ENCODE measurements around the gene SLIT3. TPM values are rescaled to one million over a fixed set of nuclear protein-coding genes. Genes with fewer than 3 reads are reported as not detected.
"Not testable (repeated sequence)": the region's sequence is repeated elsewhere in the genome, so short reads cannot be mapped to it uniquely, and the experiment has no call there.

Gene SLIT3
- total RNA-seq, 2 experiments from 2014 or later: 1.8 to 2.1 TPM

DNA sequence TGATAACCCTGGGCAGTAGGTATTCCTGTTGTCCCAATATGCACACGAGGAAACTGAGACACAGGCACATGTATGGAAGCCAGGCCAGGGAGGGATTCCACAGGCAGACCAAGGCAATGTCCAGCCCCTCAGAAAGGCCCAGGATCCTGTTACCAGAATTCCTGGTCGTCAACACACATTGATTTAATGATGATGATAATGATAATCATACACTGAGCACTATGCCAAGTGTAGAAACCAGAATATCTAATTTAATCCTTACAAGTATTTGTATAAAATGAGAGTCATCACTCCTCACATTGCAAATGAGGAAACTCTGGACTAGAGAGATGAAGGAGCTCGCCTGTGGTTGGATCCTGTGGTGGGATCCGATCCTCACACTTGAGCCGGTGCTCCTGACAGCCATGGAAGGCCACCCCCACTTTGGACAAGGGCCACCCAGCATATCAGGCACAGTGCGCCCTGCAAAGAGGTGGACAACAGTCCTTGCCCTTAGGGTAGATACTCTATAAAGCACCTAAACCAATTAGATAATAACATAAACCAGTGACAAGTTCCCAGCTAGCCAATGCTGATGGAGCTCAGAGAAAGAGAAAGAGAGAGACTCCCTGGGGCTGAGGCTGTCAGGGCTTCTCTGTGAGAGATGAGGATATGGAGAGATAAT is 185.3 kb downstream of the SLIT3 start:
- Mint-ChIP-seq H3K27ac (no peak overlapping the region), H3K27me3 (no peaks in the 10 kb centered on the region), H3K36me3 (no peaks in the 10 kb centered on the region), H3K9me3 (no peaks in the 10 kb centered on the region), H3K4me1 (ENCODE audit: low read depth) (no peaks in the 10 kb centered on the region), H3K4me3 (no peak overlapping the region)
- intact Hi-C loops (cut with micrococcal nuclease): no loop called here
- CTCF ChIA-PET: no interaction called here
- POLR2A ChIA-PET: no interaction called here
- DNase-seq: no peak

DNA sequence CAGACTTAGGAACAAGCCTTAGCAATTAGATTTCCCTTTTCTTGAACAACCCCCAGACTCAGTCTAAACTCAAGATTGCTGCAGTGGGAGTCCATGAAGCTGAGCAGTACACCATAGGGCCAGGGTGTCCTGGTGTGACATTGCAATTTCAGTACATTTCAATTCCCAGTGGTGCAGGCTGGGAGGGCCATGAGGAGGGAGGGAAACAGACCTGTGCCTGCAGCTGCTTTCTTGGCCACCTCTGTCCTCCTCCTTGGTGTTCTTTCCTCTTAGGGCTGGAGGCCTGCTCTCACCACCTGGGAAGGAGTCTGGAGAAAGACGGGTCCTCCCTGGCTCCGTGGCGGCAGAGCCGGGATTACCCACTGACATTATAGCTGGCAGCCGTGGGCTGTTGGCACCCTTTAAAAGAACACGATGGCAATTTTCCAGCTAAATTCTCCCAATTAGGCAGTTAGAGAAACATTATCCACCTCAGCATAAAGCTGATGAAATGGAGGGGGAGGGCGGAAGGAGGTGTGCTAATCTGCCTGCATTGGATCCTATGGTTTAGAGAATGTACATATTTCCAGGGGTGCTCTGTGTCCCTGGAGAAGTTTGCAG is 186.4 kb downstream of the SLIT3 start:
- Mint-ChIP-seq H3K27ac (no peak overlapping the region), H3K36me3 (no peaks in the 10 kb centered on the region), H3K4me3 (no peak overlapping the region), H3K27me3 (no peaks in the 10 kb centered on the region), H3K9me3 (no peaks in the 10 kb centered on the region), H3K4me1 (ENCODE audit: low read depth) (no peaks in the 10 kb centered on the region)
- intact Hi-C loops (cut with micrococcal nuclease): no loop called here
- POLR2A ChIA-PET: no interaction called here
- CTCF ChIA-PET: no interaction called here
- no peak for DNase-seq

DNA sequence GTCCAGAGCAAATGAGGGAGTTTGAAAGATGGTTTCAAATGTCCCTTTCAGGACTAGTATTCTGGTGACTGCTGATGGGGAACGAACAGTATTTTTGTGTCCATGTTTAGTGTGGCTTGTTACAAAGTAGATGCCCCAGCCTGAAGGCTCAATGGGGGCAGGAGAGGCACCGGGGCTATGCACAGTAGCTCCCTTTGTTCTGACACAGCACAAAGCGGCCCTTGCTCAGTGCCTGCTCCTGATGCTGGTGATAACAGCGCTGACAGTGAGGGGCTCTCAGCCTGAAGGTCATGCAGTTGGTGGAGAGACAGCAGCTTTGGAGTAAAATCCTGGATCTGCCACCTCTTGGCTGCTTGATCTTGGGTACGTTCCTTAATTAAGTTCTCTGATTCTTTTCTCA is 188.9 kb downstream of the SLIT3 start:
- no peak for DNase-seq
- ChIA-PET CTCF (no interaction called here), POLR2A (no interaction called here)
- no peak overlapping the region for H3K27ac Mint-ChIP-seq
- no peaks in the 10 kb centered on the region for H3K4me1 Mint-ChIP-seq (ENCODE audit: low read depth)
- H3K4me3 Mint-ChIP-seq: no peak overlapping the region
- intact Hi-C loops (cut with micrococcal nuclease): no loop called here
- no peaks in the 10 kb centered on the region for H3K9me3 Mint-ChIP-seq
- no peaks in the 10 kb centered on the region for H3K36me3 Mint-ChIP-seq
- H3K27me3 Mint-ChIP-seq: no peaks in the 10 kb centered on the region

DNA sequence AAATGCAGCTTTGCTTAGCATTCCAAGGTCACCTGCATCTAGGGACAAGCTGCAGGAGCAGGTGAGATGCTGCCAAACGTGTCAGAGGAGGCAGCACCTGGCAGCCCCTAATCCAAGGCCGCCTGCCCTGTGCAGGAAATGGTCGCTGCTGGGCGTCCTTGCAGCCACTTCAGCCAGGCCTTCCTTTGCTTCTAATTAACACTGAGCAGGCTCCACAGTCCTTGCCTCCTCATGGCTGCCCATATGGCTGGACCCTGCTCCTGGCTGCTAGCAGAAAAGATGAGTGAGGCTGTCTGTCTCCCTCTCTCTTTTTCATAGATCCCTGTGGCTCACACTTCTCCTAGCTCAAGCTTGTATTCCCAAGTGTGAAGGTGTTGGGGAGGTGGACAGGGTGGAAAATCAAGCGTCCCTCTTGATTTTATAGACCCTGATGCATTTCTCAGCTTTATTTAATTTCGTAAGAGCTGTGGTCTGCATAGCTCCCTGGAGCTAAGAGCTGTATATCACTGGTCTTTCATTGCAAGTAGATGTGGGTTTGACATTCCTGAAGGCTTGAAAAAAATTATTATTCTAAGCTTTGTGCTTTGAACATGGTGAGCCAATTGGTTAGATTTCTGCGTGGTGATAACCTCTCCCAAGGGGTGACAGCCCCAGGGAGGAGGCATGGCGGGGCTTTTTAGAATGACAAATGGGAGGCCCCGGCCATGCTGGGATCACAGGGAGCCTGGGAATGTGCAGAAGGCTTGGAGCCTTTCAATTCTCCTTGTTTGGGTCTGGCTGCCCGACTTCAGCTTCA is 193.8 kb downstream of the SLIT3 start:
- Mint-ChIP-seq H3K27me3 (peaks cover 3% of the 10 kb centered on the region), H3K4me3 (no peak overlapping the region), H3K4me1 (ENCODE audit: low read depth) (no peaks in the 10 kb centered on the region), H3K9me3 (no peaks in the 10 kb centered on the region), H3K27ac (no peak overlapping the region), H3K36me3 (no peaks in the 10 kb centered on the region)
- CTCF ChIA-PET: no interaction called here
- intact Hi-C loops (cut with micrococcal nuclease): no loop called here
- POLR2A ChIA-PET: no interaction called here
- no peak for DNase-seq

DNA sequence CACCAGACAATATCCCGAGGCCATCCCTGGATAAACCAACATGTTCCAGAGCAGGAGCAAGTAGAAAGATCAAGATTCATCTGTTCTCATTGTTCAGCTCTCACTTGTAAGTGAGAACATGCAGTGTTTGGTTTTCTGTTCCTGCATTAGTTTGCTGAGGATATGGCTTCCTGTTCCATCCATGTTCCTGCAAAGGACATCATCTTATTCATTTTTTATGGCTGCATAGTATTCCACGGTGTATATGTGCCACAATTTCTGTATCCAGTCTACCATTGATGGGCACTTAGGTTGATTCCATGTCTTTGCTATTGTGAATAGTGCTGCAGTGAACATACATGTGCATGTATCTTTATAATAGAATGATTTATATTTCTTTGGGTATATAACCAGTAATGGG is 195.4 kb downstream of the SLIT3 start:
- H3K9me3 Mint-ChIP-seq; H3K27me3 Mint-ChIP-seq; H3K4me3 Mint-ChIP-seq; intact Hi-C loops (cut with micrococcal nuclease); CTCF ChIA-PET; H3K36me3 Mint-ChIP-seq; POLR2A ChIA-PET; DNase-seq; H3K4me1 Mint-ChIP-seq (ENCODE audit: low read depth); H3K27ac Mint-ChIP-seq: not testable (repeated sequence)

DNA sequence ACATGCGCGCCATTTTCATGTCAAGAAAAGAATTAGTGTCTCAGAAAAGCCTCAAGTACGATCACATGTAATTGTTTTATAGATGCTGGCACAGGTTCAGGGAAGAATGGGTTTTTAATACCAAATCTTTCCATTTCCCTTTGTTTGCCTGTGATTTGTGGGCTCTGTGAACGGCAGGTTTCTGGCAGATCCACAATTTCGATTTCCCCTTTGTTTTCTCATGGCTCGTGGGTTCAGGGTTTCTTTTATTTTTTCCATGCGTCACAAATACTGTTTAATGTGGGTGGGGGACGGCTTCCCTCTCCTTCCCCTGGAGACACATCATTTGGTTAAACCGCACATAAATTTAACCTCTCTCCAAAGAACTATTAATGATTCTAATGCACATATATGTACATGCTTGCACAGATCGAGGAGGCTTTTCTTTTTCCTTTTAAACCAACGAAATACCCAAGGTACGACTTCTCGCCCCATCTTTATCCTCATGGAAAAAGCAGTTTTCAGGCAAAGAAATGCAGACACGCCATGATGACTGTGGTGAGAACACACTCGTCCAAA is 195.9 kb downstream of the SLIT3 start:
- no peak overlapping the region for H3K27ac Mint-ChIP-seq
- no peak for DNase-seq
- ChIA-PET POLR2A (no interaction called here), CTCF (no interaction called here)
- no peaks in the 10 kb centered on the region for H3K9me3 Mint-ChIP-seq
- H3K27me3 Mint-ChIP-seq: peaks cover 3% of the 10 kb centered on the region
- intact Hi-C loops (cut with micrococcal nuclease): no loop called here
- no peaks in the 10 kb centered on the region for H3K36me3 Mint-ChIP-seq
- no peaks in the 10 kb centered on the region for H3K4me1 Mint-ChIP-seq (ENCODE audit: low read depth)
- H3K4me3 Mint-ChIP-seq: no peak overlapping the region

DNA sequence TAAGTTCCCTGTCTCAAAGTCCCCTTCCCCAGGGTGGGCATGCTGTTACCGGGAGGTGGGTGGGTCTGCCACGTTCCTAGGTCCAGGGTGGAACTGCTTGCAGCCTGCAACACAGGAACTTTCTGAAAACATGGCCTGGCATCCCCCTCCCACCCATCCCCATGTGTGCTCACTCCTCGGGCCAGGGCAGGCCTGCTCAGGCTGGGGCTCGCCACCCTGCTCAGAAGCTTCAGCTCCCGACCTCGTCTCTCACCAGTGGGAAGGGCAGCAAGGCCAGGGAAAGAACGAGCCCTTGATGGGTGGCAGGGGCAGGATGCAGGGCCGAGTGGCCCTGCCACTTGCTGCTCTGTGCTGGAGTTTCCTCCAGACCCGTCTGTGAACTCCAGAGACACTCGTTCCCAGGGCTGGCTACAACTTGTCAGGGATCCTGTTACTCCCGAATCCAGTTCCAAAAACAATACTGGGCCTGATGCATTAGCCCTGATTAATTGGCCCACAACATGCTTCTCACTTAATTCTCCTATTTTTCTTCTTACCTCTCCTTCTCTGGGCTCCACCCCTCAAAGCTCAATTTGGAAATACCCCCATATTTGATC is 197.3 kb downstream of the SLIT3 start:
- Mint-ChIP-seq H3K4me1 (ENCODE audit: low read depth) (no peaks in the 10 kb centered on the region), H3K27me3 (peaks cover 3% of the 10 kb centered on the region), H3K27ac (no peak overlapping the region), H3K4me3 (no peak overlapping the region), H3K9me3 (no peaks in the 10 kb centered on the region), H3K36me3 (no peaks in the 10 kb centered on the region)
- intact Hi-C loops (cut with micrococcal nuclease): no loop called here
- no peak for DNase-seq
- ChIA-PET POLR2A (no interaction called here), CTCF (no interaction called here)

DNA sequence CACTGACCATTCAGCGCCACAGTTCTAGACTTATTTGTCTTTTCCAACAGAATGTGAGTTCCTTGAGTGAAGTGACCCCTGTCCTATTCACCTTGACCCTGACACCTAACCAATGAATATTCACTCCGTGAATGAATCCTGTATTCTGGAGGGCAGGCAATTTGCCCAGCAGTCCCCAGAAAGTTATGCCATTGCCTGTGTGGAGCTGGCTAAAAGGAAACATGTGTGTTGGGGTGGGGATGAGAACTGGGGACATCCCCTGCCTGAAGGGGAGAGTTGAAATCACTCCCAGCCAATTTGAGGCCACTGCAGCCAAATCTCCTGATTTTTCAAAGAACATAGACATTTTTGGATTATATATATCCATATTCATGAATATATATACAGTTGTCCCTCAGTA is 199.0 kb downstream of the SLIT3 start:
- DNase-seq: no peak
- ChIA-PET POLR2A (no interaction called here), CTCF (no interaction called here)
- Mint-ChIP-seq H3K27me3 (peaks cover 3% of the 10 kb centered on the region), H3K4me3 (no peak overlapping the region), H3K27ac (no peak overlapping the region), H3K36me3 (no peaks in the 10 kb centered on the region), H3K4me1 (ENCODE audit: low read depth) (no peaks in the 10 kb centered on the region), H3K9me3 (no peaks in the 10 kb centered on the region)
- intact Hi-C loops (cut with micrococcal nuclease): no loop called here

DNA sequence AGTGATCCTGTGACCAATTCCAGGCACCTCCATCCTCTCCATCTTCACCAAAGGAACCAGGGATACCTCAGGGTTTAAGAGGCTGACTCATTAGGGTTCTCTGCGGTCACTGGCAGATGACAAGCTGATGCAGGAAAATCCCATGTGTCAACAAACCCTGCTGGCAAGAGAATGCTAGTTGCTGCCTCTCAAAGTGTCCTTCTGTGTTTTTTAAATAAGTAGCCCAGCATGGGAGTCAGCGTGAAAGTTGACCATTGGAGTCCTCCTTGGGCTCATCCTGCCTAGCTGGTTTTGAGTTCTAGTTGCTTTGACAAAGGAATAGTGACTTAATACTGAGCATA is 200.2 kb downstream of the SLIT3 start:
- Mint-ChIP-seq H3K27ac (no peak overlapping the region), H3K4me3 (no peak overlapping the region), H3K9me3 (no peaks in the 10 kb centered on the region), H3K36me3 (no peaks in the 10 kb centered on the region), H3K27me3 (no peaks in the 10 kb centered on the region), H3K4me1 (ENCODE audit: low read depth) (no peaks in the 10 kb centered on the region)
- POLR2A ChIA-PET: no interaction called here
- CTCF ChIA-PET: no interaction called here
- intact Hi-C loops (cut with micrococcal nuclease): no loop called here
- DNase-seq: no peak

DNA sequence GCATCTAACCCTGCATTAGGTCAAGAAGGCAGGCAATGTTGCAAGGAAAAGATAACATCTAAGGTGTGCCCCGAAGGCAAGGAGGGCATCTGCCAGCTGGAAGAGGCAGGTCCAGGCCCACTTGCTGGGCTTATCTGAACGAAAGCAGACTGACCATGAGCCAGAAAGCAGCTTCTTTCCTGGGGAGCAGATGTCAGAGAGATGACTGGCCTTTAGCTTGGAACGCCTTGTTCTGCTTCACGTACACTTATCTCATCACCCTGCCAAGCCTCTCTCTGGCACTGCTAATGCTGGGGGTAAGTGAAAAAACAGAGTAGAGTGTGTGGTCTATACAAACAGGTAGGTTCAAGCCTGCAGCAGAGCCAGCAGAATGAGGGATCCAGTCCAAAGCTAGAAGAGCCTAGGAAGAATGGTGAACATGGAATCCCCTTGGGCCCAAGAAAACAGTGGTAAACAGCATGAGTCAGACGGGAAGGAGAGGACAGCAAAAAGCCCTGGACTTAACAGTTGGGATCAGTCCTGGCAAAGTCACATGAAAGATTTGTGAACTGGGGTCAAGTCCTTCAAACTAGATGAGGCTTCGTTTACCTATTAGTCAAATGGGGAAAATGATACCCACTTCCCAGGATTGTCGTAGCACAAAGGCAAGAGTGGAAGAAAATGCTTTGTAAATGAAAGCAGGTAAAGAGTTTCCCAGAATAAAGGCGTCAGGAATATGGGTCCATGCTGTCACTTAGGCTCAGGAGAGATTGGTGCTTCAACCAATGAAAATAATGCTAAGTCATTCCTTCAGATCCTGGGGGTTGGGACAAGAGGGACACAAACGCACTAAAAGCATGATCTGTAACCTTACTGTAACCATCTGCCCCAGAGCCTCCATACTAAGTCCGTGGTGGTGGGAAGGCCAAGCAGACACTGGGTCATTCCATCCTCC is 200.9 kb downstream of the SLIT3 start:
- Mint-ChIP-seq H3K4me1 (ENCODE audit: low read depth) (no peaks in the 10 kb centered on the region), H3K27me3 (no peaks in the 10 kb centered on the region), H3K36me3 (no peaks in the 10 kb centered on the region), H3K4me3 (no peak overlapping the region), H3K27ac (no peak overlapping the region), H3K9me3 (no peaks in the 10 kb centered on the region)
- ChIA-PET CTCF (no interaction called here), POLR2A (no interaction called here)
- intact Hi-C loops (cut with micrococcal nuclease): no loop called here
- no peak for DNase-seq

DNA sequence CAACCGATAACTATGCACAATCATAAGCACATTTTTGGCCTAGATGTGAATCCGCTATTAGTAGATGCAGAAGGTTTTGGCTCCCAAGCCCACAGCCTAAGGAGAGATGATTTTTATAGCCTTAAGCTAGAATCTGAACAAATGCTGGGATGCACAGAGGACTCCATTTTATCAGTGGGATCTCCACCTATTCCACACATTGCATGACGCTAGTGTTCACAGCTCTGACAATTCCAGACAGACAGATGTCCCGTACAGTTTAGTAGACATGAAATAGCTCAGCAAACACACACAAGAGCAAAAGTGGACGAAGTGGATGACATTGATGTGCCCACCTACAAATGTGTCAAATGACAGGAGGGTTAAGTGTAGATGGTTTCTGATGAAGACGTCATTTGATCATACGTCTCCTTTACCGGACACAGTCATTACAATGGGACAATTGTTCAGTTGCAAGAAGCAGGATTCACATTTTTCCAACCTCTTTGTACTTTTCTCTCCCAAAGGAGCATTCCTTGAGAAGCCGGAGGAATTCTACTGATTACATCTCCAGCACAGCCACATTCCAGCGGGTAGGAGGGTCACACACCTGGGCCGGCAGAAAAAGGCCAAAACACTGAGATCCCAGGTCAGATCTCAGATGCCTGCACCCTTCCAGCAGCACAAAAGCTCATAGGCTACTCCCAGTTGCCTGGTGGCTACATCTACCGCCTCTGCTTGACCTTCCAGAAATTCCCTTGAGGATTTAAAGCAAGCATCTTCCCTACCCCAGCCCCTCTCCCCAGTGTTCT is 202.4 kb downstream of the SLIT3 start:
- ChIA-PET POLR2A (no interaction called here), CTCF (no interaction called here)
- DNase-seq: no peak
- Mint-ChIP-seq H3K27me3 (no peaks in the 10 kb centered on the region), H3K4me1 (ENCODE audit: low read depth) (no peaks in the 10 kb centered on the region), H3K4me3 (no peak overlapping the region), H3K36me3 (no peaks in the 10 kb centered on the region), H3K27ac (no peak overlapping the region), H3K9me3 (no peaks in the 10 kb centered on the region)
- intact Hi-C loops (cut with micrococcal nuclease): no loop called here

Measured in activated CD4-positive, alpha-beta memory T cell treated with anti-CD3 and anti-CD28 coated beads for 36 hours (primary cell).